Duodenal mucosa (tissue), 2 donors: ENCODE data around the gene TBC1D13.

Source experiments
- H3K27ac ChIP-seq: one replicate; pipeline ENCODE4 v1.7.0; 2013; ENCODE audit warnings: low read depth, low read length
- H3K27me3 ChIP-seq, 2 donors: one replicate each; pipeline ENCODE4 v1.7.0; 2013; ENCODE audit warnings: low read length in 2 of 2, control low read depth in 1 of 2; ENCODE audit not compliant: insufficient read depth in 2 of 2, control insufficient read depth in 1 of 2
- H3K36me3 ChIP-seq, 2 donors: one replicate each; pipeline ENCODE4 v1.7.0; 2013; ENCODE audit warnings: low read length in 2 of 2, control low read depth in 1 of 2; ENCODE audit not compliant: insufficient read depth in 2 of 2, control insufficient read depth in 1 of 2
- H3K4me1 ChIP-seq, 2 donors: one replicate each; pipeline ENCODE4 v1.7.0; 2013; ENCODE audit warnings: low read length in 2 of 2, control low read depth in 1 of 2; ENCODE audit not compliant: insufficient read depth in 2 of 2, control insufficient read depth in 1 of 2
- H3K4me3 ChIP-seq, 2 donors: one replicate each; pipeline ENCODE4 v1.7.0; 2013; ENCODE audit warnings: low read length in 2 of 2, low read depth in 1 of 2
- H3K9ac ChIP-seq, 2 donors: one replicate each; pipeline ENCODE4 v1.7.0; 2013; ENCODE audit warnings: low read length in 2 of 2, low read depth in 1 of 2
- H3K9me3 ChIP-seq, 2 donors: one replicate each; pipeline ENCODE4 v1.7.0; 2013; ENCODE audit warnings: low read length in 2 of 2, control low read depth in 1 of 2; ENCODE audit not compliant: control insufficient read depth in 1 of 2

TBC1D13 gene

GRCh38 chr9:128828267-128828666, 41.2 kb downstream of the TBC1D13 start:
- Histone ChIP-seq H3K4me3 (peak overlapping the region in 1 of 2 donors; percentile 92), H3K36me3 (peaks cover 9 to 42% of the 10 kb centered on the region in 2 donors), H3K27ac (no peak overlapping the region), H3K9me3 (no peaks in the 10 kb centered on the region), H3K9ac (no peak overlapping the region), H3K4me1 (peaks cover 4 to 16% of the 10 kb centered on the region in 2 donors), H3K27me3 (no peaks in the 10 kb centered on the region)

- H3K4me1 ChIP-seq = peaks cover 4 to 16% of the 10 kb centered on the region in 2 donors
- H3K27me3 ChIP-seq = no peaks in the 10 kb centered on the region
- peaks cover 9 to 36% of the 10 kb centered on the region in 2 donors for H3K36me3 ChIP-seq
- H3K4me3 ChIP-seq = peak overlapping the region; percentile 91 to 92
- H3K9me3 ChIP-seq = no peaks in the 10 kb centered on the region
- H3K27ac ChIP-seq = no peak overlapping the region
- H3K9ac ChIP-seq = peak overlapping the region; percentile 70 to 76
Observed at GRCh38 chr9:128828719-128829452, 41.8 kb downstream of the TBC1D13 start.

- Histone ChIP-seq H3K27ac (no peak within 1 kb of the TSS), H3K27me3 (no peaks in the 10 kb centered on the region), H3K9ac (peak within 1 kb of the TSS; percentile 70 to 76), H3K36me3 (peaks cover 9 to 29% of the 10 kb centered on the region in 2 donors), H3K4me1 (peaks cover 4 to 16% of the 10 kb centered on the region in 2 donors), H3K4me3 (peak within 1 kb of the TSS; percentile 91 to 92), H3K9me3 (no peaks in the 10 kb centered on the region)
Observed at GRCh38 chr9:128829477-128830251, 42.6 kb downstream of the TBC1D13 start, which contains the start of gene SPOUT1. SPOUT1 (minus strand) TSS chr9:128829794; CDS start chr9:128829780, 14 bp downstream.

- Histone ChIP-seq H3K36me3 (peaks cover 0 to 10% of the 10 kb centered on the region in 2 donors), H3K9me3 (no peaks in the 10 kb centered on the region), H3K4me1 (peaks cover 4 to 10% of the 10 kb centered on the region in 2 donors), H3K27me3 (no peaks in the 10 kb centered on the region), H3K27ac (no peak overlapping the region), H3K9ac (no peak overlapping the region), H3K4me3 (no peak overlapping the region)
Observed at GRCh38 chr9:128833696-128834095, 46.6 kb downstream of the TBC1D13 start.

- H3K4me3 ChIP-seq = no peak overlapping the region
- H3K27me3 ChIP-seq = no peaks in the 10 kb centered on the region
- no peaks in the 10 kb centered on the region for H3K4me1 ChIP-seq
- peaks cover 0 to 10% of the 10 kb centered on the region in 2 donors for H3K36me3 ChIP-seq
- no peak overlapping the region for H3K27ac ChIP-seq
- no peak overlapping the region for H3K9ac ChIP-seq
- no peaks in the 10 kb centered on the region for H3K9me3 ChIP-seq
Observed at GRCh38 chr9:128835246-128836210, 48.5 kb downstream of the TBC1D13 start.

- Histone ChIP-seq H3K4me3 (no peak overlapping the region), H3K27ac (no peak overlapping the region), H3K4me1 (no peaks in the 10 kb centered on the region), H3K9ac (no peak overlapping the region), H3K9me3 (no peaks in the 10 kb centered on the region), H3K27me3 (no peaks in the 10 kb centered on the region), H3K36me3 (peaks cover 0 to 10% of the 10 kb centered on the region in 2 donors)
Observed at GRCh38 chr9:128836509-128837145, 49.6 kb downstream of the TBC1D13 start.

- Histone ChIP-seq H3K9me3 (no peaks in the 10 kb centered on the region), H3K36me3 (peaks cover 0 to 6% of the 10 kb centered on the region in 2 donors), H3K4me3 (no peak overlapping the region), H3K27ac (no peak overlapping the region), H3K9ac (no peak overlapping the region), H3K27me3 (no peaks in the 10 kb centered on the region), H3K4me1 (no peaks in the 10 kb centered on the region)
Observed at GRCh38 chr9:128838338-128838737, 51.3 kb downstream of the TBC1D13 start.

- no peak overlapping the region for H3K27ac ChIP-seq
- H3K36me3 ChIP-seq = peaks cover 0 to 3% of the 10 kb centered on the region in 2 donors
- no peaks in the 10 kb centered on the region for H3K4me1 ChIP-seq
- no peaks in the 10 kb centered on the region for H3K9me3 ChIP-seq
- no peak overlapping the region for H3K9ac ChIP-seq
- no peak overlapping the region for H3K4me3 ChIP-seq
- H3K27me3 ChIP-seq = no peaks in the 10 kb centered on the region
Observed at GRCh38 chr9:128840524-128840923, 53.5 kb downstream of the TBC1D13 start.

GRCh38 chr9:128841694-128842492, 54.8 kb downstream of the TBC1D13 start:
- H3K4me3 ChIP-seq = no peak overlapping the region
- H3K27me3 ChIP-seq = no peaks in the 10 kb centered on the region
- H3K27ac ChIP-seq = no peak overlapping the region
- no peak overlapping the region for H3K9ac ChIP-seq
- no peaks in the 10 kb centered on the region for H3K9me3 ChIP-seq
- H3K36me3 ChIP-seq = peaks cover 0 to 3% of the 10 kb centered on the region in 2 donors
- no peaks in the 10 kb centered on the region for H3K4me1 ChIP-seq
